ENCODE measurements around the gene PABPC1L2B. TPM values are rescaled to one million over a fixed set of nuclear protein-coding genes. Genes with fewer than 3 reads are reported as not detected.
"Not testable (repeated sequence)": the region's sequence is repeated elsewhere in the genome, so short reads cannot be mapped to it uniquely, and the experiment has no call there.

PABPC1L2B gene
- total RNA-seq (2021), result not detected in 2 replicates
- not detected for Bru-seq, nascent RNA
- BruChase-seq, experiment 1, labeled RNA remaining after a 2-hour chase, result not detected
- BruChase-seq, experiment 2, labeled RNA remaining after a 6-hour chase, result not detected
- long read RNA-seq, result 0 reads

- H3K4me1 ChIP-seq (replicated peaks; ENCODE audit: insufficient read depth); H4K20me1 ChIP-seq (ENCODE audit: insufficient read depth); intact Hi-C loops (cut with micrococcal nuclease; ENCODE audit: unreplicated experiment); H3K4me3 ChIP-seq; H2AFZ ChIP-seq; DNase-seq; H3K79me2 ChIP-seq (ENCODE audit: low read depth); H3K27me3 ChIP-seq (ENCODE audit: insufficient read depth, low read depth); POLR2A ChIA-PET (ENCODE audit: unreplicated experiment); H3K4me2 ChIP-seq; H3K9me3 ChIP-seq (ENCODE audit: insufficient read depth, low read depth); H3F3A ChIP-seq (ENCODE audit: insufficient read depth, low read depth); H3K36me3 ChIP-seq (ENCODE audit: low read depth); H3K27ac ChIP-seq; H3K9me2 ChIP-seq (ENCODE audit: insufficient read depth); CTCF ChIA-PET; BruUV-seq (replicated peaks): not testable (repeated sequence)
Measured at GRCh38 chrX:73002733-73003132, at the start of gene PABPC1L2B. Gene PABPC1L2B (plus strand): TSS chrX:73002939. CDS start chrX:73003643, 704 bp downstream.

- H3K27me3 ChIP-seq (ENCODE audit: insufficient read depth, low read depth); H3F3A ChIP-seq (ENCODE audit: insufficient read depth, low read depth); H3K36me3 ChIP-seq (ENCODE audit: low read depth); H3K4me2 ChIP-seq; H4K20me1 ChIP-seq (ENCODE audit: insufficient read depth); DNase-seq; H3K4me3 ChIP-seq; H3K27ac ChIP-seq; H3K4me1 ChIP-seq (replicated peaks; ENCODE audit: insufficient read depth); intact Hi-C loops (cut with micrococcal nuclease; ENCODE audit: unreplicated experiment); H2AFZ ChIP-seq; CTCF ChIA-PET; H3K9me2 ChIP-seq (ENCODE audit: insufficient read depth); H3K79me2 ChIP-seq (ENCODE audit: low read depth); POLR2A ChIA-PET (ENCODE audit: unreplicated experiment); H3K9me3 ChIP-seq (ENCODE audit: insufficient read depth, low read depth); BruUV-seq (replicated peaks): not testable (repeated sequence)
Measured at GRCh38 chrX:72959971-72960370, 42.8 kb upstream of the PABPC1L2B start.

GRCh38 chrX:72971859-72972258, 30.9 kb upstream of the PABPC1L2B start:
- H3K4me3 ChIP-seq; H3K27ac ChIP-seq; H3K79me2 ChIP-seq (ENCODE audit: low read depth); BruUV-seq (replicated peaks); CTCF ChIA-PET; DNase-seq; H3K4me2 ChIP-seq; POLR2A ChIA-PET (ENCODE audit: unreplicated experiment); H2AFZ ChIP-seq; H4K20me1 ChIP-seq (ENCODE audit: insufficient read depth); H3F3A ChIP-seq (ENCODE audit: insufficient read depth, low read depth); H3K27me3 ChIP-seq (ENCODE audit: insufficient read depth, low read depth); H3K9me2 ChIP-seq (ENCODE audit: insufficient read depth); H3K36me3 ChIP-seq (ENCODE audit: low read depth); H3K9me3 ChIP-seq (ENCODE audit: insufficient read depth, low read depth); H3K4me1 ChIP-seq (replicated peaks; ENCODE audit: insufficient read depth); intact Hi-C loops (cut with micrococcal nuclease; ENCODE audit: unreplicated experiment): not testable (repeated sequence)

GRCh38 chrX:72974885-72975284, 27.9 kb upstream of the PABPC1L2B start:
- H3K4me1 ChIP-seq (replicated peaks; ENCODE audit: insufficient read depth); H3F3A ChIP-seq (ENCODE audit: insufficient read depth, low read depth); H3K9me3 ChIP-seq (ENCODE audit: insufficient read depth, low read depth); DNase-seq; CTCF ChIA-PET; H3K27ac ChIP-seq; H3K4me2 ChIP-seq; BruUV-seq (replicated peaks); H3K79me2 ChIP-seq (ENCODE audit: low read depth); H2AFZ ChIP-seq; POLR2A ChIA-PET (ENCODE audit: unreplicated experiment); intact Hi-C loops (cut with micrococcal nuclease; ENCODE audit: unreplicated experiment); H3K36me3 ChIP-seq (ENCODE audit: low read depth); H3K9me2 ChIP-seq (ENCODE audit: insufficient read depth); H4K20me1 ChIP-seq (ENCODE audit: insufficient read depth); H3K27me3 ChIP-seq (ENCODE audit: insufficient read depth, low read depth); H3K4me3 ChIP-seq: not testable (repeated sequence)

GRCh38 chrX:72980894-72981469, 21.8 kb upstream of the PABPC1L2B start:
- H3K36me3 ChIP-seq (ENCODE audit: low read depth); H3K9me3 ChIP-seq (ENCODE audit: insufficient read depth, low read depth); H4K20me1 ChIP-seq (ENCODE audit: insufficient read depth); H3K79me2 ChIP-seq (ENCODE audit: low read depth); H2AFZ ChIP-seq; H3K4me3 ChIP-seq; POLR2A ChIA-PET (ENCODE audit: unreplicated experiment); intact Hi-C loops (cut with micrococcal nuclease; ENCODE audit: unreplicated experiment); H3K9me2 ChIP-seq (ENCODE audit: insufficient read depth); H3K4me2 ChIP-seq; DNase-seq; H3K27ac ChIP-seq; H3K4me1 ChIP-seq (replicated peaks; ENCODE audit: insufficient read depth); H3K27me3 ChIP-seq (ENCODE audit: insufficient read depth, low read depth); BruUV-seq (replicated peaks); H3F3A ChIP-seq (ENCODE audit: insufficient read depth, low read depth); CTCF ChIA-PET: not testable (repeated sequence)

GRCh38 chrX:73004032-73004431, 1.3 kb downstream of the PABPC1L2B start:
- H3K4me1 ChIP-seq (replicated peaks; ENCODE audit: insufficient read depth); DNase-seq; CTCF ChIA-PET; H4K20me1 ChIP-seq (ENCODE audit: insufficient read depth); H3K9me2 ChIP-seq (ENCODE audit: insufficient read depth); H3K27me3 ChIP-seq (ENCODE audit: insufficient read depth, low read depth); H2AFZ ChIP-seq; H3K36me3 ChIP-seq (ENCODE audit: low read depth); H3K79me2 ChIP-seq (ENCODE audit: low read depth); H3K4me2 ChIP-seq; H3K9me3 ChIP-seq (ENCODE audit: insufficient read depth, low read depth); BruUV-seq (replicated peaks); H3K4me3 ChIP-seq; intact Hi-C loops (cut with micrococcal nuclease; ENCODE audit: unreplicated experiment); POLR2A ChIA-PET (ENCODE audit: unreplicated experiment); H3F3A ChIP-seq (ENCODE audit: insufficient read depth, low read depth); H3K27ac ChIP-seq: not testable (repeated sequence)
